ENCODE results near the gene ANGPTL2. TPM values are rescaled to one million over a fixed set of nuclear protein-coding genes. Genes with fewer than 3 reads are reported as not detected.

The ANGPTL2 gene
- total and polyA plus RNA-seq, 9 of the 15 experiments (the other 6 are each of a cell fraction or from before 2014, with no cell fraction given): not detected

DNA sequence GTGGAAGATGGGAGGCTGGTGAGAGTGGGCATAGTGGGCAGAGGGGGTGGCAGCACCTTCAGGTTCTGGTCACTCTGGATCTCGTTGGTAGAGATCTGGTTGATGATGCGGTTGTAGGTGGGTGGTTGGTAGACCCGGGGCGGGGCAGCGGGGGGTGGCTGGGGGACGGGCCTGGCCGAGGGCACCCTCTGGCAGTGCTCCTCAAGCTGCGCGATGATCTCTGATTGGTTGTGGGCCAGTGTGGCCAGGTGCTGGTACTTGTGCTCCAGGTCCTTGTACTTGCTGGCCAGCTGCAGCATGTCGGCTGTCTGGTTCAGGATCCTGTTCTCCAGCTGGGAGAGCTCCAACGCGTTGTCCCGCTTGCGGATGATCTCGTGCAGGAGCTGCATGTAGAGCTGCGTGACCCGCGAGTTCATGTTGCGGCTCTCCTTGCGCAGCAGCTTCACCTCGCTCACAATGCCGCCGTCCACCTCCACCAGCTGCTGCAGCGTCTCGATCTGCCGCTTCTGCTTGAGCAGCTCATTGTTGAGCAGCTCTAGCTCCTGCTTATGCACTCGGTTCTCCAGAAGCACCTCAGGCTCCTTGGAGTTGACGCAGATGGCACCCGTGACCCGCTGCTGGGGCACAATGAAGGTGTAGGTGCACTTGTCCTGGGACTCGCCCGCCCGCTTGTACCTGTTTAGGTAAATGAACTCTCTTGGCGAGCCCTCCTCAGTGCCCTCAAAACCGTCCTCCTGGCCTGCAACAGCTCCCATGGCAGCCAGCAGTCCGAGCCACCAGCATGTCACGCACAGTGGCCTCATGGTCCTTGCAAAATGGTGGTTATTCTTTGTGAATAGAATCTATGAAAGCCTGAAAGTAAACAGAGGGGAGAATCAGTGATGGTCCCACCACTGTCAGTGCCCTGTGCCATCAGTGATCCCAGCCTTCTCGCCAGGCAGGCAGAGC lies 14.2 kb downstream of the ANGPTL2 start (continued):
- TF ChIP-seq SRF (CRISPR knock-in tag; IDR thresholded peaks at IDR 0.05) (no peak), BHLHE40 (IDR thresholded peaks at IDR 0.05; ENCODE audit: low read length) (no peak), ZZZ3 (IDR thresholded peaks at IDR 0.05) (no peak), ARID2 (IDR thresholded peaks at IDR 0.05) (no peak), CHD4 (IDR thresholded peaks at IDR 0.05; ENCODE audit: insufficient read depth, insufficient replicate concordance, low read depth, low read length, poor library complexity, severe bottlenecking) (no peak)
- TF ChIP-seq, protein P1, sequence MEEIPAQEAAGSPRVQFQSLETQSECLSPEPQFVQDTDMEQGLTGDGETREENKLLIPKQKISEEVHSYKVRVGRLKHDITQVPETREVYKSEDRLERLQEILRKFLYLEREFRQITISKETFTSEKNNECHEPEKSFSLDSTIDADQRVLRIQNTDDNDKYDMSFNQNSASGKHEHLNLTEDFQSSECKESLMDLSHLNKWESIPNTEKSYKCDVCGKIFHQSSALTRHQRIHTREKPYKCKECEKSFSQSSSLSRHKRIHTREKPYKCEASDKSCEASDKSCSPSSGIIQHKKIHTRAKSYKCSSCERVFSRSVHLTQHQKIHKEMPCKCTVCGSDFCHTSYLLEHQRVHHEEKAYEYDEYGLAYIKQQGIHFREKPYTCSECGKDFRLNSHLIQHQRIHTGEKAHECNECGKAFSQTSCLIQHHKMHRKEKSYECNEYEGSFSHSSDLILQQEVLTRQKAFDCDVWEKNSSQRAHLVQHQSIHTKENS (CRISPR knock-in tag; IDR thresholded peaks at IDR 0.05): no peak

DNA sequence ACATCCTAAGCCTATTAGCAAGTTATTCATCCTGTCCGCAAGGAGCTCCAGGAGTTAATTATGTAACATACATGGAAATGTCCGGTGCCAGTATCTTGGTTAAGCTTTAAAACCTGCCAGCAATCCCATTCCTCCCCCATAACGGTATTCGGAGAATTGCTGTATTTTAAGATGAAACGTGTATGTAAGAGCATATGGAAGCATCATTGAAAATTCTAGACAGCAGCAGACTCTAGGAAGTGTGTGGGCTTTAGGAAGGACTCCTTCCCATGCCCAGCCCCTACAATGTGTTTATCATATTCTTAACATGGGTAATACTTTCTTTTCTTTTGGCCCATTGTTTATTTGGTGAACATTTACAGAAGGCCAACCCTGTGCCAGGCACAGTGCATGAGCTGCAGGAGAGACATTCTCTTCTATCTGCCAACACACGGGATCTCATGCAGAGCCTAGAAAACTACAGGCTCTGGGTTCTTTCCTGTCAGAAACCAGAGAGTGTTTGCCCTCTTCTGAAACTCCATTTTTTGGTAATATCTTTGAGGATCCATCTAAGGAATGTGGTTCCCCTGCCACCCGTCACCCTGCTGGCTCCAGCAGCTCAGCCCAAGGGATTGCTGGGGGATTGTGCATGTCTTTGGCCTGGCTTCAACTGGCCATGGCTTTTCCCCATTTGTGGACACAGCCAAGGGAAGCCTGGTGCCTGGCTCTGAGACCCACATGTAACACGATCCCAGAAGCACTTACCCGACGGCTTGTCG lies 15.1 kb downstream of the ANGPTL2 start:
- no peak overlapping the region for H3K4me3 ChIP-seq
- H3K9ac ChIP-seq (ENCODE audit: insufficient read depth in 1 of 2, low read depth in 2 of 2, low read length in 2 of 2): no peak overlapping the region
- in situ Hi-C loops (cut with MboI): no loop called here
- CTCF ChIA-PET (ENCODE audit: low intra/inter-chr PET ratio): no interaction called here
- no peaks in the 10 kb centered on the region for H3K9me1 ChIP-seq (ENCODE audit: control insufficient read depth, insufficient read depth, low read length)
- POLR2A ChIA-PET: interaction anchor here (0.6 to 1.6 kb wide), 2 partner anchors 29 to 627 kb away, joined by 3 to 4 read pairs; no protein-coding TSS in a partner anchor
- H3K27me3 ChIP-seq (ENCODE audit: control insufficient read depth in 2 of 2, insufficient read depth in 2 of 2, low read length in 2 of 2): peaks cover 17 to 56% of the 10 kb centered on the region in 2 experiments
- no TSS peak for BruUV-seq (replicated peaks)
- WGBS (ENCODE audit: insufficient coverage, low coverage, missing lambda C conversion rate): 9% methylated on average over 11 of the region's 11 CpGs
- H3K79me2 ChIP-seq (ENCODE audit: control insufficient read depth, insufficient read depth, low read length): no peaks in the 10 kb centered on the region
- ATAC-seq: no peak
- H4K20me1 ChIP-seq (replicated peaks; ENCODE audit: control insufficient read depth, insufficient read depth, low read length): no peaks in the 10 kb centered on the region
- DNase-seq (ENCODE audit: extremely low read depth in 1 of 4, low spot score in 3 of 4): no peak
- TF ChIP-seq, protein P2, sequence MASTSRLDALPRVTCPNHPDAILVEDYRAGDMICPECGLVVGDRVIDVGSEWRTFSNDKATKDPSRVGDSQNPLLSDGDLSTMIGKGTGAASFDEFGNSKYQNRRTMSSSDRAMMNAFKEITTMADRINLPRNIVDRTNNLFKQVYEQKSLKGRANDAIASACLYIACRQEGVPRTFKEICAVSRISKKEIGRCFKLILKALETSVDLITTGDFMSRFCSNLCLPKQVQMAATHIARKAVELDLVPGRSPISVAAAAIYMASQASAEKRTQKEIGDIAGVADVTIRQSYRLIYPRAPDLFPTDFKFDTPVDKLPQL (IDR thresholded peaks at IDR 0.05; ENCODE audit: extremely low read depth, insufficient read length): no peak
- no peak overlapping the region for H2AFZ ChIP-seq (ENCODE audit: low read depth, low read length)
- H3K9me3 ChIP-seq (replicated peaks; ENCODE audit: control insufficient read depth, insufficient read depth, low read depth, low read length): no peaks in the 10 kb centered on the region
- peaks cover 0 to 4% of the 10 kb centered on the region in 2 experiments; a peak in 1 of 5 replicates for H3K4me1 ChIP-seq (replicated peaks in 1 of 2; ENCODE audit: control insufficient read depth in 2 of 2, insufficient read depth in 2 of 2, low read length in 2 of 2)
- H3K4me2 ChIP-seq (ENCODE audit: insufficient read depth, low read length): no peak overlapping the region
- intact Hi-C loops (cut with micrococcal nuclease): no loop called here
- no peak overlapping the region for H3K27ac ChIP-seq (ENCODE audit: extremely low read depth, low read depth, low read length)
- no peaks in the 10 kb centered on the region for H3K36me3 ChIP-seq (ENCODE audit: control insufficient read depth, insufficient read depth, low read length)
- FAIRE-seq: no peak

Data from K562 (cell line).